GM23248 (cell line): Measurements from ENCODE around the gene FOXRED2. TPM values are rescaled to one million over a fixed set of nuclear protein-coding genes. Genes with fewer than 3 reads are reported as not detected.

ENCODE experiments used
- DNase-seq: peaks from one replicate; pipeline ENCODE4 v3.0.0-alpha.2; 2015
- H2AFZ ChIP-seq: fragments of 200-600 bp; sonication (generic); 2 replicates; pipeline ENCODE4 v1.6.1; 2016; ENCODE audit warnings: antibody characterized with exemption
- H3F3A ChIP-seq: fragments of 200-600 bp; sonication (generic); 2 replicates; pipeline ENCODE4 v1.6.1; 2016; ENCODE audit warnings: mild to moderate bottlenecking, antibody characterized with exemption, mixed run types; ENCODE audit not compliant: insufficient read depth
- H3K27ac ChIP-seq: fragments of 200-600 bp; sonication (generic); 2 replicates; pipeline ENCODE4 v1.5.1; 2016; ENCODE audit warnings: mild to moderate bottlenecking
- H3K27me3 ChIP-seq: fragments of 200-600 bp; sonication (generic); replicated peaks from 2 replicates; pipeline ENCODE4 v1.6.1; 2016; ENCODE audit warnings: mild to moderate bottlenecking; ENCODE audit not compliant: insufficient read depth
- H3K36me3 ChIP-seq: fragments of 200-600 bp; sonication (generic); 2 replicates; pipeline ENCODE4 v1.6.1; 2016; ENCODE audit warnings: low read depth, mild to moderate bottlenecking
- H3K4me1 ChIP-seq: fragments of 200-600 bp; sonication (generic); 2 replicates; pipeline ENCODE4 v1.6.1; 2016; ENCODE audit warnings: mild to moderate bottlenecking; ENCODE audit not compliant: insufficient read depth
- H3K4me2 ChIP-seq: fragments of 200-600 bp; sonication (generic); one replicate; pipeline ENCODE4 v1.6.1; 2016; ENCODE audit warnings: mild to moderate bottlenecking; ENCODE audit not compliant: unreplicated experiment
- H3K4me3 ChIP-seq: fragments of 200-600 bp; sonication (generic); 2 replicates; pipeline ENCODE4 v1.5.1; 2016; ENCODE audit warnings: mild to moderate bottlenecking
- H3K79me2 ChIP-seq: fragments of 200-600 bp; sonication (generic); 2 replicates; pipeline ENCODE4 v1.6.1; 2016; ENCODE audit warnings: mild to moderate bottlenecking; ENCODE audit not compliant: insufficient read depth
- H3K9ac ChIP-seq: fragments of 200-600 bp; sonication (generic); 2 replicates; pipeline ENCODE4 v1.6.1; 2016; ENCODE audit warnings: mild to moderate bottlenecking
- H3K9me2 ChIP-seq: fragments of 200-600 bp; sonication (generic); 2 replicates; pipeline ENCODE4 v1.6.1; 2016; ENCODE audit warnings: mixed run types, mild to moderate bottlenecking, moderate library complexity; ENCODE audit not compliant: insufficient read depth
- H3K9me3 ChIP-seq: fragments of 200-600 bp; sonication (generic); one replicate; pipeline ENCODE4 v1.6.1; 2017; ENCODE audit warnings: low read depth
- H4K20me1 ChIP-seq: fragments of 200-600 bp; sonication (generic); 2 replicates; pipeline ENCODE4 v1.6.0; 2016; ENCODE audit not compliant: insufficient read depth
- EZH2 ChIP-seq: fragments of 200-600 bp; sonication (generic); IDR thresholded peaks from 2 replicates; pipeline ENCODE4 v1.6.1; 2018; ENCODE audit warnings: antibody characterized with exemption, mild to moderate bottlenecking; ENCODE audit not compliant: insufficient read depth, poor library complexity, severe bottlenecking
- EZH2phosphoT487 ChIP-seq: fragments of 200-600 bp; sonication (generic); IDR thresholded peaks from 2 replicates; pipeline ENCODE4 v1.6.1; 2018; ENCODE audit warnings: antibody characterized with exemption, moderate library complexity, mild to moderate bottlenecking, low read depth; ENCODE audit not compliant: insufficient read depth
- WGBS, 2 experiments: methylation state at CpG; one replicate each; pipeline ENCODE4 v1.1.6; 2015 to 2017; ENCODE audit warnings: low lambda C conversion rate in 2 of 2, low coverage in 1 of 2; ENCODE audit errors: missing lambda C conversion rate in 2 of 2; 5-methylcytosine and 5-hydroxymethylcytosine counted together
- in situ Hi-C: fragments of 300-500 bp; cut with MboI; formaldehyde crosslinking; loops from 2 replicates; pipeline ENCODE4 v1.15.0; 2020
- polyA plus RNA-seq: library from polyadenylated mRNA; unstranded; fragments of >200 nt; fragmentation: Nextera tagmentation; extraction: Ambion mirVana; gene quantifications from 2 replicates; pipeline ENCODE4 v1.2.1, GENCODE V29; 2016
- total RNA-seq: library from RNA; depleted of rRNA; stranded (reverse); fragments of >200 nt; shearing (Covaris generic); gene quantifications from 2 replicates; pipeline ENCODE4 v1.2.3, GENCODE V29; 2014

The FOXRED2 gene
- total and polyA plus RNA-seq, 2 experiments from 2014 or later: 4.2 to 5.0 TPM

DNA sequence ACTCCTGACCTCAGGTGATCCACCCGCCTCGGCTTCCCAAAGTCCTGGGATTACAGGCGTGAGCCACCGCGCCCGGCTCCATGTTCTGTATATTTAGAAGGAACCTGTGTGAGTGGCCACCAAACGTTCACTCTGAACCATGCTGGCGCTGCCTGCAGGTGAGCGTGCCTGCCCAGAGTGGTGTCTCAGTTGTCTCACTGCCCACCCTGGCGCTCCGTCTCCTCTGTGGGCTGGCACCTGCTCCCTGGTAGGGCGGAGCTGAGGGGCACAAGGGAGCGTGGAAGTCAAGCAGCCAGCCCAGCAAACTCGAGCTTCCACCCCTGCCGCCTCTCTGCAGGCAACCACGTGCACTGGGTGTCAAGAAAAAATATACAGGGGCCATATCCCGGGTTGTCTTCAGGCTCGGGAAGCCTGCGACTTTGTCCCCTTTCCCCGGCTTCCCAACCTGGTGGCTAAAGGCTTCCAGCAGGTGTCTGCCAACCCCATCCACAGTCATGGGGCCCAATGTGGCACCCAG, 42.1 kb downstream of the FOXRED2 start:
- in situ Hi-C loops: loop anchor here (10.0 kb wide), 1 partner anchor 160 kb away; no protein-coding TSS in a partner anchor
- Histone ChIP-seq H3K4me1 (peaks cover 42% of the 10 kb centered on the region), H3K9ac (no peak overlapping the region)

DNA sequence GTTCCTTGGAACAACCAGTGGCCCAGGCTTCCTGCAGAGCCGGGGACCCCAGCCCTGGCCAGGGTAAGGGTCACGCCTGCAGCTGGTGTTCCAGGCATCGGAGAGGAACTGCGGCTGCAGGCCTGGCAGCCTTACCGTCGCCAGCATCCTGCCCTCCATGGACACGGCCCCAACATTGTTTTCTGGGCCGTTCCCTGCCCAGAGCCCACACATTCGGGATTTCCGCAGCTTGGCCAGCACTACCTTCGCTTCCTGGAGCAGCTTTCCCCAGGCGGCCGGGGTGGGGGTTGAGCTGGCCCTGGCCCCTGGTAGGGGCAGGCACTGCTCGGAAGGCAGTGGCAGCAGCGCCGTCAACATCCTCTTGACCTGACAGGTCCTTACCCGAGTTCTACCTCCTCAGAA, 43.1 kb downstream of the FOXRED2 start:
- no peaks in the 10 kb centered on the region for H3K36me3 ChIP-seq
- WGBS, 2 experiments: 81 to 85% methylated on average over 16 to 17 of the region's 17 CpGs
- H3K4me3 ChIP-seq: no peak overlapping the region
- peaks cover 42% of the 10 kb centered on the region for H3K4me1 ChIP-seq
- no peaks in the 10 kb centered on the region for H3K9me2 ChIP-seq
- H3K79me2 ChIP-seq: peaks cover 6% of the 10 kb centered on the region
- DNase-seq: no peak
- H4K20me1 ChIP-seq: no peaks in the 10 kb centered on the region
- peaks cover 27% of the 10 kb centered on the region for H3F3A ChIP-seq
- no peak overlapping the region for H3K9ac ChIP-seq
- no peak overlapping the region for H3K4me2 ChIP-seq
- TF ChIP-seq EZH2phosphoT487: no peak
- TF ChIP-seq EZH2: no peak
- H3K9me3 ChIP-seq: no peaks in the 10 kb centered on the region
- in situ Hi-C loops: loop anchor here (10.0 kb wide), 1 partner anchor 159 kb away; no protein-coding TSS in a partner anchor
- H3K27me3 ChIP-seq: no peaks in the 10 kb centered on the region
- no peak overlapping the region for H2AFZ ChIP-seq
- H3K27ac ChIP-seq: no peak overlapping the region

More for the DNA sequence above, 42.1 kb downstream of the FOXRED2 start:
- Histone ChIP-seq H2AFZ (no peak overlapping the region), H3K36me3 (no peaks in the 10 kb centered on the region), H3K4me3 (no peak overlapping the region), H3K9me2 (no peaks in the 10 kb centered on the region), H3K27ac (no peak overlapping the region), H3K9me3 (no peaks in the 10 kb centered on the region), H4K20me1 (no peaks in the 10 kb centered on the region), H3K27me3 (no peaks in the 10 kb centered on the region), H3K4me2 (no peak overlapping the region), H3F3A (peaks cover 27% of the 10 kb centered on the region), H3K79me2 (peaks cover 16% of the 10 kb centered on the region)
- DNase-seq: no peak
- 81% methylated on average over 20 of the region's 20 CpGs for WGBS, 2 experiments
- TF ChIP-seq EZH2phosphoT487: no peak
- no peak for TF ChIP-seq EZH2

DNA sequence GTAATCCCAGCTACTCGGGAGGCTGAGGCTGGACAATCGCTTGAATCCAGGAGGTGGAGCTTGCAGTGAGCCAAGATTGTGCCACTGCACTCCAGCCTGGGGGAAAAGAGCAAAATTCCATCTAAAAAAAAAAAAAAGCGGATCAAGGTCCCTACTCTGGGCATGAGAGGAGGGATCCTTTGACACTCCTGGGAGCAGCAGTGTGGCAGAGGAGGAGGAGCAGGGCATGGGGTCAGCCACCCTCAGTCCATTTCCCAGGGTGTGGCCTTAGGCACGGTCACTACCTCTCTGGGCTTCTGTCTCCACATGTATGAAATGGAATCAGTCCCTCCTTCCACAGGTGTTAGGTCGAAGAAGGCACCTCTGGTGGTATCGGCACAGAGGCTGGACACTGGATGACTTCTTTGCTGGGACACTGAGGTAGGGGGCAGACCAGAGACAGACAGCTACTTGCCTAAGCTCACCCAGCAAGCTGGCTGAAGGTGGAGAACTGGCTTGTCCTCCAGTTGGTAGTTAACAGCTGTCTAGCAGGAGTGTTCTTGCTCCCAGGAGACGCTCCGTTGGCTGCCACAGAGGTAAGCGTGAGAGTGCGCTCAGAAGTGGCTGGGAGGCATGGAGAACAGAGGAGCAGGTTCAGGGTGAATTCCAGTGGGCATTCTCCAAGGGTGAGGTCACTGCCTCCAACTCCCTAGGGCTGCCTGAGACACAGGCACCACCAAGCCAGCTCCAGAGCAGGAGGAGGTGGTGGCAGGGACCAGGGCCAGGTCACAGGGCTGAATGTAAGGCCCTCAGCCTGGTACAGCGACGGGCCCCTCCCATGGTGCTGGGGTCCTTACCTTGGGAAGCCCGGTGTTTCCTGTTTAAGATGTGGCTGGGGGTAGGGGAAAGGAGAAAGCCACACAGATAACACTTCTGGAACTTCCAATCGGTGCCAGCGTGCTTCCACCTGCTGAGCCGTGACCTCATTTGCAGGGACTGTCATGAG, 44.9 kb downstream of the FOXRED2 start:
- Histone ChIP-seq H3K9me2 (no peaks in the 10 kb centered on the region), H3K79me2 (no peaks in the 10 kb centered on the region), H4K20me1 (no peaks in the 10 kb centered on the region), H3F3A (peaks cover 12% of the 10 kb centered on the region), H3K4me2 (peak overlapping the region; percentile 1), H3K9me3 (no peaks in the 10 kb centered on the region), H3K9ac (no peak overlapping the region), H3K36me3 (no peaks in the 10 kb centered on the region), H3K4me3 (no peak overlapping the region), H2AFZ (no peak overlapping the region), H3K27me3 (no peaks in the 10 kb centered on the region), H3K27ac (no peak overlapping the region), H3K4me1 (peaks cover 24% of the 10 kb centered on the region)
- peak; percentile 79 for DNase-seq
- TF ChIP-seq EZH2: no peak
- TF ChIP-seq EZH2phosphoT487: no peak
- WGBS, 2 experiments: 79 to 81% methylated on average over 16 of the region's 16 CpGs
- in situ Hi-C loops: loop anchor here (10.0 kb wide), 1 partner anchor 157 kb away; no protein-coding TSS in a partner anchor

DNA sequence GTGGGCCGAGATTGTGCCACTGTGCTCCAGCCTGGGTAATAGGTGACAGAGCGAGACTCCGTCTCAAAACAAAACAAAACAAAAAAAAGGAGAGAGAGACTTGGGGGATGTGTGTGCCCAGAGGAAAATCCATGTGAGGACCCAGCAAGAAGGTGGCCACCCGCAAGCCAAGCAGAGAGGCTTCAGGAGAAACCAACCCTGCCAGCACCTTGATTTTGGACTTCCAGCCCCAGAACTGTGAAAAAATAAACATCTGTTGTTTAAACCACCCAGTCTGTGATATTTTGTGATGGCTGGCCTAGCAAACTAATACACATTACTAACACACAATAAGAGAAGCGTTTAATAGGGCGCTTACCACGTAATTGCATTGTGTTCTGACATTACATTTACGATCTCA, 46.6 kb downstream of the FOXRED2 start:
- Histone ChIP-seq H3K9me2 (no peaks in the 10 kb centered on the region), H3K27me3 (no peaks in the 10 kb centered on the region), H3K4me3 (no peak overlapping the region), H3K9me3 (no peaks in the 10 kb centered on the region), H3K9ac (no peak overlapping the region), H3K27ac (no peak overlapping the region), H2AFZ (no peak overlapping the region), H3K4me1 (peaks cover 15% of the 10 kb centered on the region), H3K79me2 (no peaks in the 10 kb centered on the region), H4K20me1 (no peaks in the 10 kb centered on the region), H3F3A (peaks cover 11% of the 10 kb centered on the region; the same call in 1 of the 2 replicates), H3K36me3 (no peaks in the 10 kb centered on the region), H3K4me2 (no peak overlapping the region)
- DNase-seq: no peak
- no peak for TF ChIP-seq EZH2
- TF ChIP-seq EZH2phosphoT487: no peak
- in situ Hi-C loops: loop anchor here (10.0 kb wide), 1 partner anchor 155 kb away; no protein-coding TSS in a partner anchor
- WGBS, 2 experiments: 97 to 98% methylated on average over 8 of the region's 8 CpGs
